NCI-H1092 treated with DMSO at 0.1 percent for 48 hours (cell line): ENCODE data around the gene PPP1R7.

Experiments used
- DNase-seq: peaks from one replicate; lab custom pipeline; 2025; lab: John Stamatoyannopoulos, UW

The PPP1R7 gene

DNA sequence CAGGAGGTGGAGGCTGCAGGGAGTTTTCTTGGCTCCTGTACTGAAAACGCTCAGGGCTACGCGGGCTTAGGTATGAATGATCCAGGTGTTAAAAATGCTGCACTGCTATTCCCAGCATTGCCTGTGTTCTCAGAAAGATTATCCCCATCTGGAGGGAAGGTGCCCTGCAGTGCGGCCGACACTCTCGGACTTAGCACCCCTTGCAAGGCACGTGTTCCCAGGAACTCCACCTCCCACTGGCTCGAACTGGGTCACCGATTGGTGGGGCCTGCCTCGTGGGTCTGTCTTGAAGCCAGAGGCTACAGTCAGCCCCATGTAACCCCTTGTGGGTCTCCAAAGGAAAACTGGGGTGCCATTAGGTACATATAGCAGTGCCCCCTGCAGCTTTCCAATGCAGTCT, 63.9 kb downstream of the PPP1R7 start:
- DNase-seq = no peak

DNA sequence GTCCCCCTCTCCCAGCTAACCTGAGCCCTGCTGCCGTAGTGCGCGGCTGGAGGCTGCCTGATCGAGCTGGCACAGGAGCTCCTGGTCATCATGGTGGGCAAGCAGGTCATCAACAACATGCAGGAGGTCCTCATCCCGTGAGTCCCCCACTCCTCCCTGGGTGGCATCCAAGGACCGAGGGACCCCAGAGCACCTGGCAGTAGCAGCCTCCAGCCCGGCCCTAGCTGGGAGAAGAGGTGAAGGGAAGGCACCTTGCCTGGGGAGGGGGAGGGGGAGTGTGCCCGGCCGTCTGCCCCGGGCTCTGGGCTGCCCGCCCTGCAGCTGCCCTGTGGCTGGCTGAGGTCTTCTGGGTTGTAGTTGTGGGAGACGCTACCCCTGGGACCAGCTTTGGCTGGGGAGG, 64.5 kb downstream of the PPP1R7 start:
- no peak for DNase-seq

DNA sequence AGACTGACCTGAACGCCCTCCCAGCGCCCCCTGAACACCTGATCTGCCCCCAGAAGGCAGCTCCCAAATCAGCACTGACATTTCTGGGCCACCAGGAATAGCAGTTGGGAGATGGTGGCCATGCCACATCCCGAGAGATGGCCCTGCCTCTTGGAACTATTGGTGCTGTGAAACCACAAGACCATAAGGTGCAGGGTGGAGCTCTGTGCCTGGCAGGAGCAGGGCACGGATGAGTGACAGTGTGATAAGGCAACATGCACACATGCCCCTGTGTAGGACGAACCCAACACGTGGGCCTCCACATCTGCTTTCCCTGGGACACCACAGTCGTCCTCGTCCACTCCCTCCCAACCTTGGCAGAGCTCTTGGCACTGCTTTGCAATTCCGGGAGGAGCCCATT, 65.2 kb downstream of the PPP1R7 start:
- DNase-seq = no peak

GRCh38 chr2:241216211-241216761, 66.0 kb downstream of the PPP1R7 start:
- no peak for DNase-seq

- DNase-seq = peak; percentile 6
Observed at GRCh38 chr2:241217320-241218031, 67.2 kb downstream of the PPP1R7 start.

DNA sequence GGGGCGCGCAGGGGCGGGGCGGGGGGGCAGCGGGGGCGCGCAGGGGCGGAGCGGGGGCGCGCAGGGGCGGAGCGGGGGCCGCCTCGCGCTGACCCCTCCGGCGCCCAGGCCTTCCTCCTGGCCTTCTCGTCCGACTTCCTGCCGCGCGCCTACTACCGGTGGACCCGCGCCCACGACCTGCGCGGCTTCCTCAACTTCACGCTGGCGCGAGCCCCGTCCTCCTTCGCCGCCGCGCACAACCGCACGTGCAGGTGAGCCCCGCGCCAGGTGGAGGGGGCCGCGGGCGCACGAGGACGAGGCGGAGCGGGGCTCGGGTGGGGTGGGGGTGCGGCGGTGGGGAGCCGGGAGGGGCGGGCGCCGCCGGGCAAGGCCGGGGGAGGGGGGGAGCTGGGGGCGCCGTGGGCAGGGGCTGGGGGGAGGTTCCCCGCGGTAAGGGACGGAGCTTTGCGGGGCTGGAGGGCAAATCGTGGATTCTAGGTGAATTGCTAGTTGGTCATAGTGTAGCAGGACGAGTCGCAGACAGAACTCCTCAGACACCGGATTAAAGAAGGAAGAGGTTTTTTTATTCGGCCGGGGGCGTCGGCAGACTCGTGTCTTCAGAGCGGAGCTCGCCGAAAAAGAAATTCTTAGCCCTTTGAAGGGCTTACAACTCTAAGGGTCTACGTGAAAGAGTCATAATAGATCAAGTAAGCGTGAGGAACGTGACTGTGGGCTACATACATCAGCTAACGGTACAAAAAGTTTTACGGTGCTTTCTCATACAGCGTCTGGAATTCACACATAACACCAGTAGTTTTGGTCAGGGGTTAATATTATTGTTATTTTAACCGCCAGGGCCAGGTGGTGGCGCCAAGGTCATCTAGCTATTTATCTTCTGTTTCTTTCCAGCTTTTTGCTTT, 68.1 kb downstream of the PPP1R7 start:
- peak; percentile 4 for DNase-seq

- no peak for DNase-seq
Observed at GRCh38 chr2:241219030-241219382, 68.7 kb downstream of the PPP1R7 start.

GRCh38 chr2:241219856-241220356, 69.6 kb downstream of the PPP1R7 start:
- DNase-seq = no peak

DNA sequence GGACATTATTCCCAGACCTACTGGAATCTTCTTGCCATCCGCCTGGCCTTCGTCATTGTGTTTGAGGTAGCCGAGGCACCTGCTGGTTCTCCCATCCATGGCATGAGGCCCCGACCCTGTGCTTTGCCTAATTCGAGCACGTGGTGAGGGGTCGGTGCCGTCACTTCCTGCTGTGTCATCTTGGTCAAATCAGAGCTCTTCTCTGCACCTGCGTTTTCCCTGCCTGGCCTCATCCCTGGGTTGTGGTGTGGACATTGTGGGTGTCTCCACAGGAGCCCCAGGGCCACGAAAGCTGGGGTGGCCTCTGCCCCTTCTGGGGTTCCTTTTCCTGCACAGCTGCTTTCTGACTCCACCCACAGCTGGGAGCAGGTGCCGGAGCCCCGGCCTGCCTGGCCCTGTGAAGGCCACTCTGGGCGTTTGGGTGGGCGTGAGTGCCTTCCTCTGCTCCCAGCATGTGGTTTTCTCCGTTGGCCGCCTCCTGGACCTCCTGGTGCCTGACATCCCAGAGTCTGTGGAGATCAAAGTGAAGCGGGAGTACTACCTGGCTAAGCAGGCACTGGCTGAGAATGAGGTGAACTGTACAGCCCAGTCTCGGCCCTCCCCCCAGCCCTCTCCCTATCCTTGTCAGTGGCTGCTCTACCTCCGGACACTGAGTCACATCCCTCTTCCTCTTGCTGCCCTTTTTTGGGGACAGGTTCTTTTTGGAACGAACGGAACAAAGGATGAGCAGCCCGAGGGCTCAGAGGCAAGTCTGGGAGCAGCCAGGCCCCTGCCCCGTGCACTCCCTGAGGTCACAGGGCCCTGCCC, 73.1 kb downstream of the PPP1R7 start:
- DNase-seq = no peak

DNA sequence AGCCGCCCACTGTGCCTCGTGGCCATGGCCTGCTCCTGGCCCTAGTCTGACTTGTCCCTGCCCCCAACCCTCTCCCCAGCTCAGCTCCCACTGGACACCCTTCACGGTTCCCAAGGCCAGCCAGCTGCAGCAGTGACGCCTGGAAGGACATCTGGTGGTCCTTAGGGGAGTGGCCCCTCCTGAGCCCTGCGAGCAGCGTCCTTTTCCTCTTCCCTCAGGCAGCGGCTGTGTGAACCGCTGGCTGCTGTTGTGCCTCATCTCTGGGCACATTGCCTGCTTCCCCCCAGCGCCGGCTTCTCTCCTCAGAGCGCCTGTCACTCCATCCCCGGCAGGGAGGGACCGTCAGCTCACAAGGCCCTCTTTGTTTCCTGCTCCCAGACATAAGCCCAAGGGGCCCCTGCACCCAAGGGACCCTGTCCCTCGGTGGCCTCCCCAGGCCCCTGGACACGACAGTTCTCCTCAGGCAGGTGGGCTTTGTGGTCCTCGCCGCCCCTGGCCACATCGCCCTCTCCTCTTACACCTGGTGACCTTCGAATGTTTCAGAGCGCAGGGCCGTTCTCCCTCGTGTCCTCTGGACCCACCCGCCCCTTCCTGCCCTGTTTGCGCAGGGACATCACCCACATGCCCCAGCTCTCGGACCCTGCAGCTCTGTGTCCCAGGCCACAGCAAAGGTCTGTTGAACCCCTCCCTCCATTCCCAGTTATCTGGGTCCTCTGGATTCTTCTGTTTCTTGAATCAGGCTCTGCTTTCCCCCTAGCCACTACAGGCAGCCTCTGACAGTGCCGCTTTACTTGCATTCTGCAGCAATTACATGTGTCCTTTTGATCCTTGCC, 74.0 kb downstream of the PPP1R7 start:
- no peak for DNase-seq

DNA sequence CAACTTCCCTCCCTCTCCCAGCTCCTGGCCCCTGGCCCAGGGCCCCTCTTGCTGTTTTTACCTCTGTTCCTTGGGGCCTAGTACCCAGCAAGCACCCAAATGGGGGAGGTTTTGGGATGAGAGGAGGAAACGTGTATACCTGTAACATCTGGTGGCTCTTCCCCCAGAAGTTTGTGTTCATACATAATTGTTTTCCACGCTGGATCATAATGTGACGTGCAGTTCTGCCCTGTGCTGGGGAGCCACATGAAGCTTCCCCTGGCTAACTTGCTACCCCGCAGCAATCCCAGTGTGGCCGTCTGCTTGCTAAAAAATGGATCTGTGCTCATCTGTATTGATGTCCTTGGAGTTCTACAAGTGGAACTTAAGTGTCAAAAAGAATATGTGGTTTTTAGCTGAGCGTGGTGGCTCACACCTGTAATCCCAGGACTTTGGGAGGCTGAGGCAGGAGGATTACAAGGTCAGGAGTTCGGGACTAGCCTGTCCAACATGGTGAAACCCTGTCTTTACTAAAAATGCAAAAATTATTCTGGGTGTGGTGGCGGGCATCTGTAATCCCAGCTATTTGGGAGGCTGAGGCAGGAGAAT, 74.7 kb downstream of the PPP1R7 start:
- no peak for DNase-seq

- DNase-seq = no peak
Observed at GRCh38 chr2:241225545-241225944, 75.3 kb downstream of the PPP1R7 start.

GRCh38 chr2:241225983-241226382, 75.7 kb downstream of the PPP1R7 start:
- DNase-seq = no peak

- no peak for DNase-seq
Observed at GRCh38 chr2:241226723-241227572, 76.7 kb downstream of the PPP1R7 start.

DNA sequence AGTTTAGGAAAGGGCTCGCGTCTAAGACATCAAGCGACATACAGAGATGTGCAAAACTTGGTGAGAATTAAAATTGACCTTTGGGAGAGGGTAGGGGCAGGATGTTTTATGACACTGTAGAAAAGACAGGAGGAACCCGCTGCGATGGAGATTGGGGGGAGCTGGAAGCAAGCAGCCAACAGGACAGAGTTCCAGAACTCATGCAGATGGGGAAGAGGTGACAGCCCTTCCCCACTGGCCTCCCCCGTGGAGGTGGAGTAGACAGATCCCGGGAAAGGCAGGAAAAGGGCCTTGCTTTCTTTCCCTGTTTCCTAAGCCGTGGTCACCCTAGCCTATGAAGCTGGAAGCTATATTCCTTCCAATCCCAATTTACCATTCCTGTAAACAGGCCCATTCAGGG, 77.3 kb downstream of the PPP1R7 start:
- no peak for DNase-seq

DNA sequence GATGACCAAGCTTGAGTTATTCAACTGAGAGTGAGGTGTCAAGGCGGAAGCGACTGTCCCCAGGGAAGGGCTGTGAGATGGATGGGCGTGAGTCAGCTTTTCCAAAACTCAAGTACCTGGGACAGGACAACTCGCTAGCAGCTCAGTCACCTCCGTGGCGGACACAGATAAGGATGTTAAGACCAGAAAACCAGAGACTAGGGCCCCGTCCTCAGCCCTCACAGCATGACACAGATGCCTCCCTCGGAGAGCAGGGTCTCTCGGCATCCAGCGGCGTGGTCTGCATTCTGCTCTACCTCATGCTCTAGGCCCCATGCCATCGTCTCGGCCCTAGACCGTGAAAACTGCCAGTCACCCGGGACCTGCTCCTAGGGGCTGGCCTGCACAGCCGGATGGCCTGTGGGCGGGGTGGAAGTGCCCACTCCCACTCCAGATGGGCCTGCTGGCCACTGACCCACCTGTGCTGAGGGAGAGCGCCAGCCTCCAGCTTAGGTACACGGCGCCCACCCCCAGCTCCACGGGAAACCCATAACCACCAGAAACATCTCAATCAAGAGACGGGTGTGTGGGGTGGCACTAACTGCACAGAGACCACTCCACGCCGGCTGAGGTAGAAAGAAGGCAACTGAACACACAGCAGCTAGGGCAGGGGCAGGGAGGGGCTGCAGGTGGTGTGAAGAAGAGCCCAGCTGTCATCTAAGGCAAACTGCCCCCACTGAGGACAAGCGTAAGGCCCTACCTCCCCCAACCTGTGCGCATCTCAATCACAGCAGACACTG, 78.0 kb downstream of the PPP1R7 start:
- no peak for DNase-seq

DNA sequence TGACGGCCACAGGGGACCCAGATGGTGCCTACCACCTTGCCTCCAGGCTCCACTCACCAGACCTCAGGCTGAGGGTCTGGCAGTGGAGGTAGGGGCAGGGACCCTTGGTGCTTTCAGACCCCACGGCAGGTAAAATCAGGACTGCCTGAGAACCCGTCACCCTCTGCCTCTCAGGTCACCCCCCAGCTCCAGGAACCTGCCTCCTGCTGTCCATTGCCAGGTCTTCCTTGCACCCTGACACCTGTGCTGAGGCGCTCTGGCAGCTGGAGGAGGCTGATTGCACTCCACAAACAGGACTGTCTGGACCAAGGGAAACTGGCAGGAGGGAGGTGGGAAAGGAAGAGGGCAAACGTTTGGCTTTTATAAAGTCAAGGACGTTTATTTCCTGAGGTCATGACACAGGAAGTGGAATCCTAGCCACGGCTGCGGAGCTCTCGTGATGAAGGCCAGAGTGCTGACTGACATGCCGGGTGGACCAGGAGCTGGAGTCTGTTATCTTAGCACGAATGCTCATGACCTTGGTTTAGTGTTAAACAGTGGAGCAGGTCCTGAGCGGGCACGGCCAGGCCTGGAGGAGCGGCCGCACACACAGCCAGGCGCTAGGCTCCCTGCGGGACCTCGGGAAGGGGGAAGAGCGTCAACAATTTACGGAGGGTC, 78.7 kb downstream of the PPP1R7 start:
- DNase-seq = no peak

- no peak for DNase-seq
Observed at GRCh38 chr2:241229563-241230401, 79.5 kb downstream of the PPP1R7 start.
